Left hindlimb (tissue), 1 donor: ENCODE results near the gene INKA1.

Experiments
- DNase-seq: peaks from one replicate; pipeline ENCODE4 v3.0.0-alpha.2; 2018

The INKA1 gene

GRCh38 chr3:49787182-49787464 is 15.9 kb upstream of the INKA1 start:
- DNase-seq = no peak

GRCh38 chr3:49787536-49787935 is 15.5 kb upstream of the INKA1 start:
- DNase-seq = no peak

GRCh38 chr3:49788056-49788455 is 15.0 kb upstream of the INKA1 start:
- DNase-seq = no peak

- DNase-seq = no peak
Measured at GRCh38 chr3:49790626-49791411, 12.2 kb upstream of the INKA1 start.

- DNase-seq = no peak
Measured at GRCh38 chr3:49791571-49791970, 11.5 kb upstream of the INKA1 start.

- no peak for DNase-seq
Measured at GRCh38 chr3:49792371-49793150, 10.5 kb upstream of the INKA1 start.

- no peak for DNase-seq
Measured at GRCh38 chr3:49793486-49794085, 9.5 kb upstream of the INKA1 start.

GRCh38 chr3:49794431-49794830 is 8.6 kb upstream of the INKA1 start:
- no peak for DNase-seq

- no peak for DNase-seq
Measured at GRCh38 chr3:49794926-49795905, 7.8 kb upstream of the INKA1 start.

- DNase-seq = no peak
Measured at GRCh38 chr3:49799105-49799504, 4.0 kb upstream of the INKA1 start.

- DNase-seq = no peak
Measured at GRCh38 chr3:49799761-49800160, 3.3 kb upstream of the INKA1 start, which contains the start of gene CDHR4. Gene CDHR4, minus strand, starts transcription at chr3:49799873. Its CDS starts 61 bp downstream, at chr3:49799812.

- DNase-seq = no peak
Measured at GRCh38 chr3:49801160-49801559, 1.9 kb upstream of the INKA1 start.

GRCh38 chr3:49803465-49804140 is 542 bp downstream of the INKA1 start:
- peak; percentile 82 for DNase-seq

- DNase-seq = peak; percentile 57
Measured at GRCh38 chr3:49804141-49805041, 1.3 kb downstream of the INKA1 start.

GRCh38 chr3:49805367-49805782 is 2.3 kb downstream of the INKA1 start:
- peak; percentile 94 for DNase-seq

GRCh38 chr3:49805897-49806701 is 3.0 kb downstream of the INKA1 start:
- peak; percentile 94 for DNase-seq

GRCh38 chr3:49806850-49807249 is 3.8 kb downstream of the INKA1 start:
- no peak for DNase-seq

GRCh38 chr3:49807431-49808114 is 4.5 kb downstream of the INKA1 start:
- no peak for DNase-seq

- no peak for DNase-seq
Measured at GRCh38 chr3:49812916-49813496, 9.9 kb downstream of the INKA1 start.
